Right renal pelvis (tissue), 4 donors: Measurements from ENCODE around the gene ZFHX3. TPM values are rescaled to one million over a fixed set of nuclear protein-coding genes. Genes with fewer than 3 reads are reported as not detected.

Experiments used
- DNase-seq, 4 donors: peaks; one replicate each; pipeline ENCODE4 v3.0.0-alpha.2; 2013; ENCODE audit warnings: low read depth in 4 of 4, low spot score in 3 of 4, missing footprints in 1 of 4
- polyA plus RNA-seq, 4 donors: library from polyadenylated mRNA; unstranded; fragments of 120-200 nt; gene quantifications; one replicate each; pipeline ENCODE4 v1.2.1, GENCODE V29; 2013; ENCODE audit not compliant: insufficient read length in 4 of 4

ZFHX3 gene
- polyA plus RNA-seq, 4 donors: 18.0 to 22.2 (median 19.4) TPM

- no peak for DNase-seq
These were observed 109.1 kb downstream of the ZFHX3 start for GRCh38 chr16:72938795-72939164.

- DNase-seq: no peak
These were observed 109.8 kb downstream of the ZFHX3 start for GRCh38 chr16:72937916-72938794.

- no peak for DNase-seq
These were observed 110.6 kb downstream of the ZFHX3 start for GRCh38 chr16:72937360-72937759.

- DNase-seq: no peak
These were observed 111.5 kb downstream of the ZFHX3 start for GRCh38 chr16:72936408-72936807.

GRCh38 chr16:72935896-72936295, 112.0 kb downstream of the ZFHX3 start:
- DNase-seq: no peak

- DNase-seq: no peak
These were observed 113.1 kb downstream of the ZFHX3 start for GRCh38 chr16:72934636-72935403.

- no peak for DNase-seq
These were observed 115.1 kb downstream of the ZFHX3 start for GRCh38 chr16:72932677-72933335.

GRCh38 chr16:72932050-72932449, 115.9 kb downstream of the ZFHX3 start:
- DNase-seq: no peak

- no peak for DNase-seq
These were observed 117.5 kb downstream of the ZFHX3 start for GRCh38 chr16:72930396-72930795.

GRCh38 chr16:72928090-72928981, 119.6 kb downstream of the ZFHX3 start:
- DNase-seq: no peak

GRCh38 chr16:72927199-72928089, 120.5 kb downstream of the ZFHX3 start:
- DNase-seq: no peak

- no peak for DNase-seq
These were observed 121.5 kb downstream of the ZFHX3 start for GRCh38 chr16:72926177-72927070.

- DNase-seq: no peak
These were observed 122.3 kb downstream of the ZFHX3 start for GRCh38 chr16:72925631-72925979.

- no peak for DNase-seq
These were observed 122.8 kb downstream of the ZFHX3 start for GRCh38 chr16:72924927-72925630.

GRCh38 chr16:72924537-72924926, 123.4 kb downstream of the ZFHX3 start:
- no peak for DNase-seq

GRCh38 chr16:72923757-72924156, 124.2 kb downstream of the ZFHX3 start:
- no peak for DNase-seq

- DNase-seq: no peak
These were observed 125.2 kb downstream of the ZFHX3 start for GRCh38 chr16:72922714-72923113.

GRCh38 chr16:72921620-72922019, 126.3 kb downstream of the ZFHX3 start:
- DNase-seq: peak in 1 of 4 donors; percentile 41
